Myometrial cell (primary cell): ENCODE measurements around the gene TTYH2. TPM values are rescaled to one million over a fixed set of nuclear protein-coding genes. Genes with fewer than 3 reads are reported as not detected.

Source experiments
- total RNA-seq: library from RNA; depleted of rRNA; stranded (reverse); fragments of >200 nt; gene quantifications from 2 replicates; pipeline ENCODE4 v1.2.3, GENCODE V29; 2015

The TTYH2 gene, protein sequence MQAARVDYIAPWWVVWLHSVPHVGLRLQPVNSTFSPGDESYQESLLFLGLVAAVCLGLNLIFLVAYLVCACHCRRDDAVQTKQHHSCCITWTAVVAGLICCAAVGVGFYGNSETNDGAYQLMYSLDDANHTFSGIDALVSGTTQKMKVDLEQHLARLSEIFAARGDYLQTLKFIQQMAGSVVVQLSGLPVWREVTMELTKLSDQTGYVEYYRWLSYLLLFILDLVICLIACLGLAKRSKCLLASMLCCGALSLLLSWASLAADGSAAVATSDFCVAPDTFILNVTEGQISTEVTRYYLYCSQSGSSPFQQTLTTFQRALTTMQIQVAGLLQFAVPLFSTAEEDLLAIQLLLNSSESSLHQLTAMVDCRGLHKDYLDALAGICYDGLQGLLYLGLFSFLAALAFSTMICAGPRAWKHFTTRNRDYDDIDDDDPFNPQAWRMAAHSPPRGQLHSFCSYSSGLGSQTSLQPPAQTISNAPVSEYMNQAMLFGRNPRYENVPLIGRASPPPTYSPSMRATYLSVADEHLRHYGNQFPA
- total RNA-seq, result 2.3 and 11.8 TPM in 2 replicates

DNA sequence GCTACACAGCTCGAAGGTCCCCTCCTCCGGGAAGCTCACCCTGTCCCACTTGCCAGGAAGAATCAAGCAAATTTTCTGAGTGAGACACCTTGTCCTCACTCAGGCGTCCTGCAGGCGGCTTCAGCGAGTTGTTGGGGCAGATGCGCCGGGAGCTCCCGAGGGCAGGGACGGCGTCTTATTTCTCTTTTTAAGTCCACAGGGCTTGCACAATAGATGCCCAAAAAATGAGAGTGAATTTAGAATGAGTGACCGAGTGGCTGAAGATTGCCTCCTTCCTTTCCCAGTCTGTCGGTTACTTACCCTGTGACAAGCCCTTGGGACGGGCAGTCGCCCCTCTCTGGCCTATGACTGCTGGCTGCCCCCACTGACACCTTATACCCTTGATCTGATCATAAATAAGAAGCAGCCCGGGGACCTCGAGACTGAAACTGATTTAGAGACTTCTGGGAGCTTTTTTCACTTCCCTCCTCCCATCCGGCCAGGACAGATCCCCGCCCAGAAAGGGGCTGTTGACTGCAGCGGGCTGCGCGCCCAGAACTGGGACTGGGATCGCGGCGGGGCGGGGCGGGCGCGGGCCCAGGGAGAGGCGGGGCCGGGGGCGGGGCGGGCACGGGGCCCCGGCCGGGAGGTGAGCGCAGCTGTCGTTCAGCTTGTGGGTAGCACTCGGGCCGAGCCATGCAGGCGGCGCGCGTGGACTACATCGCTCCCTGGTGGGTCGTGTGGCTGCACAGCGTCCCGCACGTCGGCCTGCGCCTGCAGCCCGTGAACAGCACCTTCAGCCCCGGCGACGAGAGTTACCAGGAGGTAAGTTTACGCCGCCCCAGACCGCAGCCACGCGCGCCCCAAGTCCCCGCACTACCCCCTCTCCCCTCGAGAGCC lies at the start of gene TTYH2:
TSS of gene TTYH2 (plus strand) at position 659 of the 879 bp plus-strand sequence. CDS start at position 676, 17 bp downstream.

DNA sequence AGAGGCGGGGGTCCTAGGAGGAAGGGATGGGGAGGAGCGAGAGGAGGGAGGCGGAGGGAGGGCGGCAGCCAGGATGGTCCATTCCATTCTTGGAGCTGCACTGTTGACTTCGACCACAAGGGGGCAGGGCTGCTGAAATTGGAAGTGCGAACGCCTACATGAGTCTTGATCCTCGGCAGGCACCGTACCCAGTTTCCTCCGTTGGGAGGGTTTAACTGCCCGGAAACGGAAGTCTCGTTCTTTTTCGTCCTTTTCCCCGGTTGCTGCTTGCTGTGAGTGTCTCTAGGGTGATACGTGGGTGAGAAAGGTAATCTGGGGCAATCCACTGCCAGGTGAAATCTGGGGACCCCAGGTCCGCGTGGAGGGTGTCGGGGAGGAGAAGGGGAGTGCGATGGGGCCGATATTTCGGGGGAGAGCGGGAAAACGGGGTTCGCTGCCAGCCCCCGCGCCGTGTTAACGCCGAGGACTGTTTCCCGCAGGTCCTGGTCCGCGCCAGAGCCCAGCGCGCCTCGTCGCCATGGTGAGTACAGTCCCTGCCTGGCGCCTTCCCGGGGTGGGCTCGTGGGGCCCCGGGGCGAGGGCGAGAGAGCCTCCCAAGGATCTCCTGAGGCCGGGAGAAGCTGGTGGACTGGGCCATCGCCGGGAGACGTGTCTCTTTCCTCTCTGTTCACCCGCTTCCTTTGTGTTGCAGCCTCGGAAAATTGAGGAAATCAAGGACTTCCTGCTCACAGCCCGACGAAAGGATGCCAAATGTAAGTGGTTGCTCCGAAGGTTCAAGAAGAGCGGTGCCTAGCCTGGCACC lies 9.7 kb upstream of the TTYH2 start, which contains the start of gene RPL38:
TSS of gene RPL38 (plus strand) at position 240 of the 802 bp plus-strand sequence. CDS start at position 518, 278 bp downstream.

DNA sequence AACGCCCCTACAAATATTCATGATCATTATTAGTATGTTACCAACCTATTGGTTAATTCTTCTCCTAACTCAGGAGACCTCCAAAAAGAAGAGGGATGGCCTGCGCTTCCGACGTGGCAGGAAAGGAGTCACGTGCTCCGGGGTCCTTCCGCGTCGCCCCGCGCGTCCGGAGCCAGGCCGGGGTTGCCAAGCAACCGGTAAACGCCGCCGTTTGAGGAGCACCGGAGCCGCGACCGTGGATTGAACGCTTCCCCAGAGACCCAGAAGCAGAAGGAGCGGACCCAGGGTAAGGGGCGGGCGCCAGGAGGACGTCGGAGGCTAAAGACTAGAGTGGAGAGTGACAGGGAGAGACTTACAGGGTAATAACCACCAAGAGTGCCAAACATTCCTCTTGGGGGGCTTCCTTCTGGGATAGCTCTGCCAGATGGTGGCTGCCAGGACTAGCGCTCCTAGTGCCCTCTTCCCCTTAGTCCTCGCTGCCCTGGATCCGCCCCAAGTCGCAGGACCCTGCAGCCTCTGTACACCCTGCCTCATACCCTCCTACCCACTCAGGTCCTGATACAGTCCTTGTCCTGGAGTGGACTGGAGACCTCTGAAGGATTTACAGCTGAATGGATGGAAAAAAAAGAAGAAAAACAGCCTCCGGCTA lies 60.8 kb downstream of the TTYH2 start, which contains the start of gene DNAI2:
TSS of gene DNAI2 (plus strand) at position 175 of the 649 bp plus-strand sequence. CDS start 7,584 bp downstream, outside the sequence.

Other genes with a start within 250 kb of the TTYH2 start
- gene RPL38, start 9.9 kb upstream of the TTYH2 start, total RNA-seq, result 334 and 372 TPM in 2 replicates
- not detected in 2 replicates for gene DNAI2, start 60.7 kb downstream of the TTYH2 start, total RNA-seq
- not detected in 2 replicates for gene KIF19, start 112.7 kb downstream of the TTYH2 start, total RNA-seq
- gene BTBD17, start 148.3 kb downstream of the TTYH2 start, total RNA-seq, result not detected in 2 replicates
- not detected in 2 replicates for gene GPR142, start 153.9 kb downstream of the TTYH2 start, total RNA-seq
- under 0.01 TPM in 1 of 2 replicates, not detected in the other for gene GPRC5C, start 218.5 kb downstream of the TTYH2 start, total RNA-seq